ENCODE results near the gene P2RY11.

The P2RY11 gene

GRCh38 chr19:10093295-10094186, 18.0 kb upstream of the P2RY11 start:
- H3K9me3 ChIP-seq (ENCODE audit: control insufficient read depth, low read length): peaks cover 6% of the 10 kb centered on the region
- no peaks in the 10 kb centered on the region for H3K36me3 ChIP-seq (ENCODE audit: control insufficient read depth, insufficient read depth, low read length)
- no peaks in the 10 kb centered on the region for H3K4me1 ChIP-seq (ENCODE audit: control insufficient read depth, insufficient read depth, low read length, poor library complexity, severe bottlenecking)
- no peak overlapping the region for H3K4me3 ChIP-seq (ENCODE audit: extremely low read depth, insufficient read depth, low read length, poor library complexity, severe bottlenecking)
- 83 to 84% methylated on average over 16 to 18 of the region's 22 CpGs for WGBS, 2 experiments (ENCODE audit: insufficient coverage in 2 of 2)
- H3K27ac ChIP-seq (ENCODE audit: low read depth, low read length, severe bottlenecking): no peak overlapping the region

GRCh38 chr19:10095622-10095947, 15.9 kb upstream of the P2RY11 start:
- peaks cover 6% of the 10 kb centered on the region for H3K9me3 ChIP-seq (ENCODE audit: control insufficient read depth, low read length)
- H3K27ac ChIP-seq (ENCODE audit: low read depth, low read length, severe bottlenecking): no peak overlapping the region
- H3K4me3 ChIP-seq (ENCODE audit: extremely low read depth, insufficient read depth, low read length, poor library complexity, severe bottlenecking): no peak overlapping the region
- WGBS, 2 experiments (ENCODE audit: insufficient coverage in 2 of 2): 41 to 61% methylated on average over 2 to 4 of the region's 7 CpGs
- no peaks in the 10 kb centered on the region for H3K4me1 ChIP-seq (ENCODE audit: control insufficient read depth, insufficient read depth, low read length, poor library complexity, severe bottlenecking)
- no peaks in the 10 kb centered on the region for H3K36me3 ChIP-seq (ENCODE audit: control insufficient read depth, insufficient read depth, low read length)

GRCh38 chr19:10095948-10096614, 15.4 kb upstream of the P2RY11 start:
- no peaks in the 10 kb centered on the region for H3K36me3 ChIP-seq (ENCODE audit: control insufficient read depth, insufficient read depth, low read length)
- H3K4me1 ChIP-seq (ENCODE audit: control insufficient read depth, insufficient read depth, low read length, poor library complexity, severe bottlenecking): no peaks in the 10 kb centered on the region
- WGBS, 2 experiments (ENCODE audit: insufficient coverage in 2 of 2): 8% methylated on average over 69 to 79 of the region's 97 CpGs
- peaks cover 6% of the 10 kb centered on the region for H3K9me3 ChIP-seq (ENCODE audit: control insufficient read depth, low read length)
- no peak overlapping the region for H3K27ac ChIP-seq (ENCODE audit: low read depth, low read length, severe bottlenecking)
- peak overlapping the region; percentile 25 for H3K4me3 ChIP-seq (ENCODE audit: extremely low read depth, insufficient read depth, low read length, poor library complexity, severe bottlenecking)

GRCh38 chr19:10096615-10096963, 14.9 kb upstream of the P2RY11 start:
- Histone ChIP-seq H3K4me1 (ENCODE audit: control insufficient read depth, insufficient read depth, low read length, poor library complexity, severe bottlenecking) (no peaks in the 10 kb centered on the region), H3K36me3 (ENCODE audit: control insufficient read depth, insufficient read depth, low read length) (no peaks in the 10 kb centered on the region), H3K9me3 (ENCODE audit: control insufficient read depth, low read length) (peaks cover 6% of the 10 kb centered on the region), H3K27ac (ENCODE audit: low read depth, low read length, severe bottlenecking) (no peak overlapping the region), H3K4me3 (ENCODE audit: extremely low read depth, insufficient read depth, low read length, poor library complexity, severe bottlenecking) (peak overlapping the region; percentile 25)
- 67 to 80% methylated on average over 18 to 19 of the region's 26 CpGs for WGBS, 2 experiments (ENCODE audit: insufficient coverage in 2 of 2)

- H3K36me3 ChIP-seq (ENCODE audit: control insufficient read depth, insufficient read depth, low read length): no peaks in the 10 kb centered on the region
- peaks cover 6% of the 10 kb centered on the region for H3K9me3 ChIP-seq (ENCODE audit: control insufficient read depth, low read length)
- H3K27ac ChIP-seq (ENCODE audit: low read depth, low read length, severe bottlenecking): no peak overlapping the region
- no peak overlapping the region for H3K4me3 ChIP-seq (ENCODE audit: extremely low read depth, insufficient read depth, low read length, poor library complexity, severe bottlenecking)
- WGBS, 2 experiments (ENCODE audit: insufficient coverage in 2 of 2): 84 to 95% methylated on average over 4 to 5 of the region's 5 CpGs
- no peaks in the 10 kb centered on the region for H3K4me1 ChIP-seq (ENCODE audit: control insufficient read depth, insufficient read depth, low read length, poor library complexity, severe bottlenecking)
Observed at GRCh38 chr19:10100163-10100785, 11.2 kb upstream of the P2RY11 start.

GRCh38 chr19:10102787-10103236, 8.7 kb upstream of the P2RY11 start:
- Histone ChIP-seq H3K36me3 (ENCODE audit: control insufficient read depth, insufficient read depth, low read length) (peaks cover 9% of the 10 kb centered on the region), H3K4me3 (ENCODE audit: extremely low read depth, insufficient read depth, low read length, poor library complexity, severe bottlenecking) (no peak overlapping the region), H3K4me1 (ENCODE audit: control insufficient read depth, insufficient read depth, low read length, poor library complexity, severe bottlenecking) (peaks cover 2% of the 10 kb centered on the region), H3K27ac (ENCODE audit: low read depth, low read length, severe bottlenecking) (peak overlapping the region; percentile 53), H3K9me3 (ENCODE audit: control insufficient read depth, low read length) (no peaks in the 10 kb centered on the region)
- WGBS, 2 experiments (ENCODE audit: insufficient coverage in 2 of 2): 83 to 88% methylated on average over 6 to 7 of the region's 7 CpGs

- no peak overlapping the region for H3K27ac ChIP-seq (ENCODE audit: low read depth, low read length, severe bottlenecking)
Observed at GRCh38 chr19:10104130-10104513, 7.4 kb upstream of the P2RY11 start.

GRCh38 chr19:10104665-10105508, 6.6 kb upstream of the P2RY11 start:
- Histone ChIP-seq H3K36me3 (ENCODE audit: control insufficient read depth, insufficient read depth, low read length) (peaks cover 30% of the 10 kb centered on the region), H3K4me3 (ENCODE audit: extremely low read depth, insufficient read depth, low read length, poor library complexity, severe bottlenecking) (no peak overlapping the region), H3K4me1 (ENCODE audit: control insufficient read depth, insufficient read depth, low read length, poor library complexity, severe bottlenecking) (peaks cover 2% of the 10 kb centered on the region), H3K9me3 (ENCODE audit: control insufficient read depth, low read length) (no peaks in the 10 kb centered on the region), H3K27ac (ENCODE audit: low read depth, low read length, severe bottlenecking) (no peak overlapping the region)
- WGBS, 2 experiments (ENCODE audit: insufficient coverage in 2 of 2): 81 to 87% methylated on average over 12 to 15 of the region's 15 CpGs

More at GRCh38 chr19:10104130-10104513, 7.4 kb upstream of the P2RY11 start:
- Histone ChIP-seq H3K4me1 (ENCODE audit: control insufficient read depth, insufficient read depth, low read length, poor library complexity, severe bottlenecking) (peaks cover 2% of the 10 kb centered on the region), H3K9me3 (ENCODE audit: control insufficient read depth, low read length) (no peaks in the 10 kb centered on the region), H3K36me3 (ENCODE audit: control insufficient read depth, insufficient read depth, low read length) (peaks cover 22% of the 10 kb centered on the region), H3K4me3 (ENCODE audit: extremely low read depth, insufficient read depth, low read length, poor library complexity, severe bottlenecking) (no peak overlapping the region)

GRCh38 chr19:10105509-10106099, 5.9 kb upstream of the P2RY11 start:
- 64 to 67% methylated on average over 16 of the region's 16 CpGs for WGBS, 2 experiments (ENCODE audit: insufficient coverage in 2 of 2)
- Histone ChIP-seq H3K36me3 (ENCODE audit: control insufficient read depth, insufficient read depth, low read length) (peaks cover 37% of the 10 kb centered on the region), H3K4me3 (ENCODE audit: extremely low read depth, insufficient read depth, low read length, poor library complexity, severe bottlenecking) (peak overlapping the region; percentile 79), H3K27ac (ENCODE audit: low read depth, low read length, severe bottlenecking) (no peak overlapping the region), H3K9me3 (ENCODE audit: control insufficient read depth, low read length) (no peaks in the 10 kb centered on the region), H3K4me1 (ENCODE audit: control insufficient read depth, insufficient read depth, low read length, poor library complexity, severe bottlenecking) (peaks cover 2% of the 10 kb centered on the region)
